ENCODE measurements around the gene GLRX. TPM values are rescaled to one million over a fixed set of nuclear protein-coding genes. Genes with fewer than 3 reads are reported as not detected.

GLRX gene
- total RNA-seq, 1 donor: 31.6 TPM

DNA sequence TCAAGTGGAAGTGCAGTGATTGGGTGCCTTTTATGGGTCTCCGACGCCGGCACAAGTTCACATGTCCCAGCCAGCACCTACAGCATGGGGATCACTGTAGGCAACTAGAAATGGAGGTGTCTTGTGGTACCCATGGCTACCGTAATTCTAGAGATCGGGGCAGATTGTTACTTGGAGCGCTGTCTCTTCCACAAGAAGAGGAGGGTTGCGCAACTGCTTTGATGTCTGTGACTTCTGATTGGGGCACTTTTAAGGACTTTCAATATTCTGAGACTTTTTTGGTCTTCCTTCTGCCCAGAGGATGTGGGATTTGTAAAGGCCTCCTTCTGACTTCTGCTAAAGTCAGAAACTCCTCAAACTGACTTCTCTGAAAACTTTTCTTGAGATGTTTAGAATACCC lies 41.9 kb downstream of the GLRX start:
- H3K4me3 ChIP-seq (ENCODE audit: low read depth, low read length): no peak overlapping the region
- no peak for DNase-seq (ENCODE audit: low read depth)
- TF ChIP-seq, protein P1, sequence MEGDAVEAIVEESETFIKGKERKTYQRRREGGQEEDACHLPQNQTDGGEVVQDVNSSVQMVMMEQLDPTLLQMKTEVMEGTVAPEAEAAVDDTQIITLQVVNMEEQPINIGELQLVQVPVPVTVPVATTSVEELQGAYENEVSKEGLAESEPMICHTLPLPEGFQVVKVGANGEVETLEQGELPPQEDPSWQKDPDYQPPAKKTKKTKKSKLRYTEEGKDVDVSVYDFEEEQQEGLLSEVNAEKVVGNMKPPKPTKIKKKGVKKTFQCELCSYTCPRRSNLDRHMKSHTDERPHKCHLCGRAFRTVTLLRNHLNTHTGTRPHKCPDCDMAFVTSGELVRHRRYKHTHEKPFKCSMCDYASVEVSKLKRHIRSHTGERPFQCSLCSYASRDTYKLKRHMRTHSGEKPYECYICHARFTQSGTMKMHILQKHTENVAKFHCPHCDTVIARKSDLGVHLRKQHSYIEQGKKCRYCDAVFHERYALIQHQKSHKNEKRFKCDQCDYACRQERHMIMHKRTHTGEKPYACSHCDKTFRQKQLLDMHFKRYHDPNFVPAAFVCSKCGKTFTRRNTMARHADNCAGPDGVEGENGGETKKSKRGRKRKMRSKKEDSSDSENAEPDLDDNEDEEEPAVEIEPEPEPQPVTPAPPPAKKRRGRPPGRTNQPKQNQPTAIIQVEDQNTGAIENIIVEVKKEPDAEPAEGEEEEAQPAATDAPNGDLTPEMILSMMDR (IDR thresholded peaks at IDR 0.05; ENCODE audit: insufficient read depth, low read length): no peak

DNA sequence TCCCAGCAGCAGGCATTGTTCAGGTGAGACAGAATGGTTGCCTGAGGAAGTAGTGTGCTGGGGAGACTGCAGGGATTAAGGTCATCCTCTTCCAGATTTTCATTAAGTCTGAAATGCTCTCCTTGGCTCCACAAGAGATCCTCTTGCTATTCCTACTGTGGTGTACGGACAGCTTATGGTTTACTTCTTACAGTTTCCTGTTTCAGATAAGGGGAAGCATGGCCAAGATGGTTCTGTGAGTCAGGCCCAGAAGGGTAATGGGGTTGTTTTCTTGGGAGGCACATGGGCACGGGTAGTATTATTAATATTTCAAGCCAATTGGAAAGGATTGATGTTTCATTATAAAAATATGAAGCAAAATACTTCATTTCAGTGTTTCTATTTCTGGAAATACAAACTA lies 42.9 kb downstream of the GLRX start:
- TF ChIP-seq, protein P1 (IDR thresholded peaks at IDR 0.05; ENCODE audit: insufficient read depth, low read length): no peak
- H3K4me3 ChIP-seq (ENCODE audit: low read depth, low read length): no peak overlapping the region
- DNase-seq (ENCODE audit: low read depth): peak; percentile 77

DNA sequence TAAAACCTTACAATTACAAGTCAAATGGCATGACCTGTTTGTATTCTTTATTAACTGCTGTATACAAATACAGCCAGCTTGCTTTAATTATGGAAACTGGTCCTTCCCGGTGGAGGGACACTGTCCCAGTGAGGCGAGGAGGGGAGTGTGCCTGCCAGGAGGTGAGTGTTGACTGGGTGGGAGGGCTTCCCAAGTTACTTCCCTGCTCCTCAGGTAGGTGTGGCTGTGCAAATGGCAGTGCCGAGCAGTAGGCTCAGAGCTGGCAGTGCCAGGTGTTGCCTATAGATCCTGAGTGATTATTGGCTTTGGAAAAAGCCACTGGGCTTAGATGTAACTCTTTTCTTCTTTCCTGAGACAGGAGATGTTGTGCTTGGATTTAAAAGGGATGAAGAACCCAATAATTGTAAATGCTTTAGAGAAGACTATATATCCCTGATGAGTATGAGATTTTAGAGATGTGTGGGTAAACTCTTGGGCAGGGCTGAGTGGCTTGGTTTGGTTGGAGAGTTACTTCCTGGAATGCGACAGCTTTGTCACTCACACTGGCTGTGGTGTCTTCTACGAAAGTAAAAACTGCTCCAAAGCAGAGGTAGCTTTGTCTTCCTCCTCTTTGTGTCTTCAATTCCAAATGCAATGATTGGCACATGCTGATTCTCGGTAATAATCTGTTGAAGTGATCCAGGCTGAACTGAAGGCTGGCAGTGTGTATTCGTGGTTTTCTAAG lies 43.7 kb downstream of the GLRX start:
- no peak for DNase-seq (ENCODE audit: low read depth)
- TF ChIP-seq, protein P1 (IDR thresholded peaks at IDR 0.05; ENCODE audit: insufficient read depth, low read length): no peak
- H3K4me3 ChIP-seq (ENCODE audit: low read depth, low read length): no peak overlapping the region

DNA sequence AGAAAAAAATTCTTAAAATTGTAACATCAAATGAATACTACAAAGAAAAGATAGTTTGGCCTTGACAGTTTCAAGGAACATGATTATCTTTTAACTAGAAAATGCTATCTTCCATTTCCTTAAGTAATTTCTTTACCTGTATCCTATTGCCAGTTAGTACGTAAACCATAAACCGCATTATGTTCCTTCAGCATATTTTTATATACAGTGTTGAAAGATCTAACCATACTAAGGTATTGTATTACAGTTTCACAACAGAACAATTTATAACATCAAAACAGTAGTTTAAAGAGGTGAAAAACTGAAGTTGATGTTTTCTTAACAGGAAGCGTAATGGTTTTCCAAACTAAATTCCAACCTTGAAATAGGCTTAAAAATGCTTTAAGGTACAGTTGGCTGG lies 45.1 kb downstream of the GLRX start:
- no peak overlapping the region for H3K4me3 ChIP-seq (ENCODE audit: low read depth, low read length)
- no peak for DNase-seq (ENCODE audit: low read depth)
- TF ChIP-seq, protein P1 (IDR thresholded peaks at IDR 0.05; ENCODE audit: insufficient read depth, low read length): no peak

DNA sequence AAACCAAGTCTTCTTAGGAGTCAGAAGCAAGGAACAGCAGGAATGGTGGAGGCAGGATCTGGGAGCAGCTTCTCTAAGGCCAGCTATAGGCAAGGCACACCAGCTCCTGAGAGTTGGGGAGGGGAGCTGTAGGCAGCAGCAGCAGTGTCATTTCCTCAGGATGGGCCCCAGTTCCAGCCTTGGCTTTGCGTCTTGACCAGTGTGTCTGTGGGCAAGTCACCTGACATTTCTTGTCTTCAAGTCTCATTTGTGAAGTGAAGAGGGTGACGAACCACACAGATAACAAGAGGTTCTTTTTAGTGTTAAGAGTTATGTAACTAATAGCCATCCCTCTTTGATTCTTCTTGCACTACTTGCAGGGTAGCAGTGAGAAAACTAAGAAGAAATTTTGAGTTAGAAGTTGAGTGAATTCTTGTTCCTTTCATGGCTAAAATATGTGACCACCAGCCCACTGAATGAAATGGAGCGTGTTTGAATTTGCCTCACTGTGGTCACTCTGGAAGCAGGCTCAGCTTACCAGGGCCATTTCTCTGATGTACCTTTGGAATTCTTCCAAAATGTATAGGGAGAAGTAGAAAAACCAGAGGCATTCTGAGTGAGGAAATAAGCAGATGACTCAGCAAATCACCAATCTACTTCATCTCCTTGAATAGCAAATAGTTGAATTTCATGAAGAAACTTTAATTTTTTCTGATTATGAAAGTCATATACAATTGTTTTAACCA lies 49.0 kb downstream of the GLRX start:
- no peak overlapping the region for H3K4me3 ChIP-seq (ENCODE audit: low read depth, low read length)
- DNase-seq (ENCODE audit: low read depth): peak; percentile 60
- TF ChIP-seq, protein P1 (IDR thresholded peaks at IDR 0.05; ENCODE audit: insufficient read depth, low read length): no peak

DNA sequence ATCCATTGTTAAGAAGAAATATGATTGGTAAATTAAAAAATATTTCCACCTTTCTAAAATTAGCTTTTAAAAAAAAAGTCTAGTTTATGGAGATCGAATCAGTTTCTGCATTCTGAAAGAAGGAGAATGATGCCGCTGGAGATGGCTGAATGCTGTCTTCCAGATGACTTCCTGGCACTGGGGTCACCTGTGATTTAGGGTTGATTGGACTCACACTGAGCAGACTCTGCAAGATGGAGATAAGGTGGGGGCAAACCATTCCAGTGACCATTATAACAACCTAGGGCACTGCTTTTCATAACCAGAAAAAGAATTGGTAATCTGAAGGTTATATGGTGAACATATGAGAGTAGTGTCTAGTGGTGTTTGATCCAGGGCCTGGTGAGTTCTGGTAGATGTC lies 50.6 kb downstream of the GLRX start:
- TF ChIP-seq, protein P1 (IDR thresholded peaks at IDR 0.05; ENCODE audit: insufficient read depth, low read length): no peak
- no peak overlapping the region for H3K4me3 ChIP-seq (ENCODE audit: low read depth, low read length)
- DNase-seq (ENCODE audit: low read depth): no peak

Measured in fibroblast of the aortic adventitia (primary cell).